ENCODE measurements around the gene PKP4.

The PKP4 gene

GRCh38 chr2:158458617-158458920, 1.8 kb downstream of the PKP4 start:
- DNase-seq, result no peak
- H3K9me3 ChIP-seq, result no peaks in the 10 kb centered on the region
- H3K4me3 ChIP-seq (ENCODE audit: low read depth, low read length), result peak overlapping the region; percentile 67
- H3K36me3 ChIP-seq, result no peaks in the 10 kb centered on the region
- no peaks in the 10 kb centered on the region for H3K4me1 ChIP-seq
- 0 out of 2 replicates have a peak, but pooled peaks cover 3% of the 10 kb centered on the region for H3K27me3 ChIP-seq
- no peak for TF ChIP-seq CTCF (IDR thresholded peaks at IDR 0.05; ENCODE audit: low read depth, low read length)

GRCh38 chr2:158459161-158460003, 2.6 kb downstream of the PKP4 start:
- H3K4me1 ChIP-seq, result no peaks in the 10 kb centered on the region
- no peak for DNase-seq
- H3K36me3 ChIP-seq, result no peaks in the 10 kb centered on the region
- H3K9me3 ChIP-seq, result no peaks in the 10 kb centered on the region
- 0 out of 2 replicates have a peak, but pooled peaks cover 3% of the 10 kb centered on the region for H3K27me3 ChIP-seq
- H3K4me3 ChIP-seq (ENCODE audit: low read depth, low read length), result no peak overlapping the region
- no peak for TF ChIP-seq CTCF (IDR thresholded peaks at IDR 0.05; ENCODE audit: low read depth, low read length)

- Histone ChIP-seq H3K9me3 (no peaks in the 10 kb centered on the region), H3K4me1 (no peaks in the 10 kb centered on the region), H3K27me3 (0 out of 2 replicates have a peak, but pooled peaks cover 3% of the 10 kb centered on the region), H3K36me3 (no peaks in the 10 kb centered on the region), H3K4me3 (ENCODE audit: low read depth, low read length) (no peak overlapping the region)
- TF ChIP-seq CTCF (IDR thresholded peaks at IDR 0.05; ENCODE audit: low read depth, low read length), result no peak; the same call in 1 of the 2 replicates
- no peak for DNase-seq
These were observed 4.0 kb downstream of the PKP4 start for GRCh38 chr2:158460632-158461297.

- TF ChIP-seq CTCF (IDR thresholded peaks at IDR 0.05; ENCODE audit: low read depth, low read length), result no peak
- H3K4me3 ChIP-seq (ENCODE audit: low read depth, low read length), result no peak overlapping the region
- DNase-seq, result peak; percentile 12
- H3K27me3 ChIP-seq, result no peaks in the 10 kb centered on the region
- no peaks in the 10 kb centered on the region for H3K9me3 ChIP-seq
- H3K36me3 ChIP-seq, result no peaks in the 10 kb centered on the region
- no peaks in the 10 kb centered on the region for H3K4me1 ChIP-seq
These were observed 6.8 kb downstream of the PKP4 start for GRCh38 chr2:158463496-158464095.

- Histone ChIP-seq H3K27me3 (no peaks in the 10 kb centered on the region), H3K4me3 (ENCODE audit: low read depth, low read length) (no peak overlapping the region), H3K9me3 (no peaks in the 10 kb centered on the region), H3K4me1 (no peaks in the 10 kb centered on the region), H3K36me3 (no peaks in the 10 kb centered on the region)
- peak; percentile 45 for TF ChIP-seq CTCF (IDR thresholded peaks at IDR 0.05; ENCODE audit: low read depth, low read length)
- DNase-seq, result no peak
These were observed 7.9 kb downstream of the PKP4 start for GRCh38 chr2:158464426-158465281.

Data from BE2C (cell line).